SU-DHL-6 (cell line): ENCODE measurements around the gene DTNA.

ENCODE experiments used
- H2AFZ ChIP-seq: fragments of 200-600 bp; sonication (generic); 2 replicates; pipeline ENCODE4 v1.6.1; 2014; ENCODE audit warnings: low read depth, mild to moderate bottlenecking, moderate library complexity, mixed read lengths, antibody characterized with exemption, low read length; ENCODE audit not compliant: severe bottlenecking
- H3F3A ChIP-seq: fragments of 200-600 bp; shearing (Covaris generic); 2 replicates; pipeline ENCODE4 v1.6.0; 2016; ENCODE audit warnings: antibody characterized with exemption, mild to moderate bottlenecking; ENCODE audit not compliant: insufficient read depth
- H3K27ac ChIP-seq: fragments of 200-600 bp; sonication (generic); 2 replicates; pipeline ENCODE4 v1.5.1; 2016; ENCODE audit warnings: low read depth, mild to moderate bottlenecking, low read length, moderate library complexity, mixed read lengths
- H3K27me3 ChIP-seq: fragments of 200-600 bp; sonication (generic), shearing (Covaris generic); 2 replicates; pipeline ENCODE4 v1.6.0; 2014; ENCODE audit warnings: mild to moderate bottlenecking, low read length
- H3K36me3 ChIP-seq: fragments of 200-600 bp; sonication (generic); 2 replicates; pipeline ENCODE4 v1.6.1; 2014; ENCODE audit warnings: mild to moderate bottlenecking, low read length, mixed read lengths
- H3K4me2 ChIP-seq: fragments of 300-600, 200-600 bp; shearing (Covaris generic), sonication (generic); 2 replicates; pipeline ENCODE4 v1.6.0; 2014; ENCODE audit warnings: low read length, low read depth, mild to moderate bottlenecking; ENCODE audit not compliant: poor library complexity, severe bottlenecking
- H3K4me3 ChIP-seq: fragments of 200-600 bp; sonication (generic); 2 replicates; pipeline ENCODE4 v1.5.1; 2014; ENCODE audit warnings: antibody characterized with exemption, low read length, mild to moderate bottlenecking, mixed read lengths; ENCODE audit not compliant: insufficient read depth, poor library complexity, severe bottlenecking
- H3K79me2 ChIP-seq: fragments of 200-600 bp; sonication (generic); 2 replicates; pipeline ENCODE4 v1.6.1; 2014; ENCODE audit warnings: mild to moderate bottlenecking, low read length, moderate library complexity; ENCODE audit not compliant: insufficient read depth
- H3K9ac ChIP-seq: fragments of 200-600 bp; sonication (generic); 2 replicates; pipeline ENCODE4 v1.7.0; 2014; ENCODE audit warnings: mild to moderate bottlenecking, low read length
- H3K9me2 ChIP-seq: fragments of 200-600 bp; sonication (generic); replicated peaks from 2 replicates; pipeline ENCODE4 v1.6.1; 2014; ENCODE audit warnings: low read length; ENCODE audit not compliant: insufficient read depth
- H3K9me3 ChIP-seq: fragments of 200-600 bp; sonication (generic); 2 replicates; pipeline ENCODE4 v1.6.1; 2014; ENCODE audit warnings: low read length, mixed read lengths; ENCODE audit not compliant: insufficient read depth
- H4K20me1 ChIP-seq: fragments of 200-600 bp; sonication (generic); 2 replicates; pipeline ENCODE4 v1.6.1; 2014; ENCODE audit warnings: low read depth, mild to moderate bottlenecking, antibody characterized with exemption, low read length, moderate library complexity, mixed read lengths
- CTCF ChIP-seq: fragments of 200-600 bp; sonication (generic); IDR thresholded peaks from one replicate; pipeline ENCODE4 v1.5.1; 2017; ENCODE audit warnings: antibody characterized with exemption, mild to moderate bottlenecking, low read length, moderate library complexity; ENCODE audit not compliant: insufficient read depth, poor library complexity, severe bottlenecking
- EZH2phosphoT487 ChIP-seq: fragments of 200-600 bp; sonication (generic), shearing (Covaris generic); conservative IDR thresholded peaks from 2 replicates; pipeline ENCODE4 v1.6.1; 2018; ENCODE audit warnings: mild to moderate bottlenecking, antibody characterized with exemption, low read length, moderate library complexity, mixed read lengths

Gene DTNA

DNA sequence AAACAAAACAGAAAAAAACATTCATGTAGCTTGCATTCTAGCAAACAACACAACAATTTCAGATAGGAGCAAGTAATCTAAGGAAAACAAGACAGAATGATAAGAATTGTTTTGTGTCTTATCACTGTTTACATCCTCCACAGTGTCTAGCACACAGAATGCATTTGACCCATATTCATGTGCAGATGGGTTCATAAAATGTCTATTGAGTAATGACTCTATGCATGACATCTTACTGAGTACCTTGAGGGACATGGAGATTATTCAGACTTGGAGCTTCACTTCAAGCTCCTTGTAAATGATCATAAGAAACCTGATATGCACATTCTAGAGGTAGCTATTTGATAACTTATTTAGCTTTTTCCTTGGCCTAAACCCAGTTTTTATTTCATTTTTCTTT lies 69.0 kb downstream of the DTNA start:
- Histone ChIP-seq H3K9me3 (no peaks in the 10 kb centered on the region), H3K36me3 (no peaks in the 10 kb centered on the region), H3K4me2 (no peak overlapping the region), H3K27ac (no peak overlapping the region), H3K9ac (no peak overlapping the region), H2AFZ (no peak overlapping the region), H3K9me2 (no peaks in the 10 kb centered on the region), H3K27me3 (no peaks in the 10 kb centered on the region), H3K79me2 (no peaks in the 10 kb centered on the region), H3F3A (no peaks in the 10 kb centered on the region), H4K20me1 (no peaks in the 10 kb centered on the region), H3K4me3 (no peak overlapping the region)
- TF ChIP-seq CTCF (no peak), EZH2phosphoT487 (no peak)

- H3K9me2 ChIP-seq: no peaks in the 10 kb centered on the region
- TF ChIP-seq CTCF (no peak), EZH2phosphoT487 (no peak)
- no peaks in the 10 kb centered on the region for H4K20me1 ChIP-seq
- H3K27ac ChIP-seq: no peak overlapping the region
- no peaks in the 10 kb centered on the region for H3K9me3 ChIP-seq
- H3K79me2 ChIP-seq: no peaks in the 10 kb centered on the region
- no peak overlapping the region for H3K9ac ChIP-seq
- H2AFZ ChIP-seq: no peak overlapping the region
- H3K36me3 ChIP-seq: no peaks in the 10 kb centered on the region
- no peaks in the 10 kb centered on the region for H3F3A ChIP-seq
- H3K27me3 ChIP-seq: no peaks in the 10 kb centered on the region
- no peak overlapping the region for H3K4me2 ChIP-seq
- no peak overlapping the region for H3K4me3 ChIP-seq
Measured at GRCh38 chr18:34780856-34781255, 70.8 kb downstream of the DTNA start.

DNA sequence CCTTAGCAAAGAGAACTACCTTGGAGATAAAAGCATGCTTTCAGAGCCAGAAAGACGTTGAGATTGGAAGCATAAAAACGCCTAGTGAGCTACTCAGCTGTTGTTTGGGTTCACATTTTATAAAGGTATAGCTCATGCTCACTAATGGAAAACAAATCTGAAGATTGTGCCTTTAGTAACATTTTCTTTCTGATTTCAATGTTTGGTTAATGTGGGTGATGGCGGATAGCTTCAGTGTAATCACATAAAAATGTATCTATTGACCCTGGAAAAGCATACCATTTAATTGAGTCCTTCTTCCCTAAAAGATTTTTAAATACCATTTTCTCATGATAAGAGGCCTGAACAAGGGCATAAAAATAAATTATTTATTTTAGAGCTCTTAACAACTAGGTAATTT lies 73.4 kb downstream of the DTNA start:
- no peaks in the 10 kb centered on the region for H3F3A ChIP-seq
- H2AFZ ChIP-seq: no peak overlapping the region
- no peak overlapping the region for H3K4me2 ChIP-seq
- no peaks in the 10 kb centered on the region for H4K20me1 ChIP-seq
- H3K79me2 ChIP-seq: no peaks in the 10 kb centered on the region
- no peaks in the 10 kb centered on the region for H3K36me3 ChIP-seq
- no peak overlapping the region for H3K9ac ChIP-seq
- H3K27ac ChIP-seq: no peak overlapping the region
- H3K9me2 ChIP-seq: no peaks in the 10 kb centered on the region
- H3K27me3 ChIP-seq: no peaks in the 10 kb centered on the region
- H3K9me3 ChIP-seq: no peaks in the 10 kb centered on the region
- no peak for TF ChIP-seq CTCF
- H3K4me3 ChIP-seq: no peak overlapping the region
